ENCODE data around the gene MERTK. TPM values are rescaled to one million over a fixed set of nuclear protein-coding genes. Genes with fewer than 3 reads are reported as not detected.

The MERTK gene
- total RNA-seq, 6 experiments from 2014 or later: 10.6 to 18.3 (median 13.1) TPM

GRCh38 chr2:111940333-111941196 is 42.2 kb downstream of the MERTK start:
- Histone ChIP-seq H3K4me1 (peaks cover 0 to 19% (median 2%) of the 10 kb centered on the region in 4 donors), H3K27ac (no peak overlapping the region), H3K9me3 (no peaks in the 10 kb centered on the region), H3K27me3 (no peaks in the 10 kb centered on the region), H3K36me3 (no peaks in the 10 kb centered on the region), H3K4me3 (no peak overlapping the region)
- intact Hi-C loops (cut with DNase I): no loop called here
- no peak for DNase-seq
- peak in 3 of 4 donors; percentile 62 to 65 (median 65) for ATAC-seq
- no peak for TF ChIP-seq CTCF (IDR thresholded peaks at IDR 0.05)
- TF ChIP-seq POLR2A (IDR thresholded peaks at IDR 0.05): no peak
- WGBS (ENCODE audit: insufficient coverage, low coverage, low lambda C conversion rate, missing lambda C conversion rate): 86% methylated on average over 10 of the region's 10 CpGs

DNA sequence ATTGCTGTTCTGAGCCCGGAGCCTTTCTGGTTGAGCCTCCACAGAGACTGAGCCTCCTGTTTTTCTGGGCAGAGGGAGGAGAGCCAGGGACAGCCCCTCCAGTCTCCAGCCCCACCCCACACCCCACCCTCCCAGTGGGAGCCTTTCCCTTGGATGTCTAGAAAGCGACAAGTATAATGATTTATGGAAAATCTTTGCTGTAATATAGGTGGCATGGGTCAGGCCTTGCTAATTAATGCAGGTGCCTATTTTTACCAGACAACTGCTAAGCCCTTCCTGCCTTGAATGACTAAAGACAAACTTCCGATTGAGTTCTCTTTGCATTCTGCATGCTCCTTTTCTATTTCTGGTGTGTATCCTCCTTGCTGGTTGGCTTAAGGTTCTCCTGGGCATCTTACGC is 43.1 kb downstream of the MERTK start:
- WGBS (ENCODE audit: insufficient coverage, low coverage, low lambda C conversion rate, missing lambda C conversion rate): 95% methylated on average over 4 of the region's 4 CpGs
- intact Hi-C loops (cut with DNase I): no loop called here
- no peaks in the 10 kb centered on the region for H3K9me3 ChIP-seq

DNA sequence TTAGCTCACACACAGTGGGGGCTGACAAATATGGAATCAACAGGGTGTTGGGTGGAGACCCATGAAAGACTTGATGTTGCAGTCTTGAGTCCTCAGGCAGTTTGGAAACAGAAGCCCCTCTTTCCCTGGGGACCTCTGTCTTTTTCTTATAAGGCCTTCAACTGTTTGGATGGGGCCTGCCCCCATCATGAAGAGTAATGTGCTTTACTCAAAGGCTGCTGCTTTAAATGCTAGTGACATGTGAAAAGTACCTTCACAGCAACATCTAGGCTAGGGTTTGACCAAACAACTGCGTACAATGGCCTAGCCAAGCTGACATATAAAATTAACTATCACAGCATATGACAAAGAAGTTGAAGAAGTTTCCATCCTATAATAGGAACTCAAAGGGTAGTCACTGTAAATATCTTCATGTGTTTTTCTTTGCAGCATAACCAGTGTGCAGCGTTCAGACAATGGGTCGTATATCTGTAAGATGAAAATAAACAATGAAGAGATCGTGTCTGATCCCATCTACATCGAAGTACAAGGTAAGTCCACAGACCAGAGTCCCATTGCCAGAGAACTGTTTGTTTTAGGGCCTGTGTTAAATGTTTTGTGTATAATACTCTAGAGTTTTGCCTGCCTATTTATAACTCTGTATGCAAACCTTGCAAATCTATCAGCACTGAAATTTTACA is 46.3 kb downstream of the MERTK start:
- 52% methylated on average over 5 of the region's 5 CpGs for WGBS (ENCODE audit: insufficient coverage, low coverage, low lambda C conversion rate, missing lambda C conversion rate)
- Histone ChIP-seq H3K4me1 (peaks cover 0 to 37% (median 12%) of the 10 kb centered on the region in 4 donors), H3K4me3 (no peak overlapping the region), H3K9me3 (no peaks in the 10 kb centered on the region), H3K27me3 (no peaks in the 10 kb centered on the region), H3K36me3 (peaks cover 0 to 10% (median 4%) of the 10 kb centered on the region in 4 donors), H3K27ac (no peak overlapping the region)
- intact Hi-C loops (cut with DNase I): no loop called here
- ATAC-seq (peak in 3 of 4 donors; percentile 9 to 20 (median 19)), DNase-seq (no peak)
- TF ChIP-seq POLR2A (IDR thresholded peaks at IDR 0.05): no peak
- TF ChIP-seq CTCF (IDR thresholded peaks at IDR 0.05): no peak

More for the DNA sequence above, 43.1 kb downstream of the MERTK start:
- ATAC-seq: no peak
- TF ChIP-seq CTCF (IDR thresholded peaks at IDR 0.05) (no peak), POLR2A (IDR thresholded peaks at IDR 0.05) (no peak)
- peaks cover 0 to 29% (median 6%) of the 10 kb centered on the region in 4 donors for H3K4me1 ChIP-seq
- no peak overlapping the region for H3K4me3 ChIP-seq
- no peak overlapping the region for H3K27ac ChIP-seq
- H3K36me3 ChIP-seq: no peaks in the 10 kb centered on the region
- DNase-seq: no peak
- no peaks in the 10 kb centered on the region for H3K27me3 ChIP-seq

- no peaks in the 10 kb centered on the region for H3K27me3 ChIP-seq
- intact Hi-C loops (cut with DNase I): no loop called here
- peak overlapping the region in 2 of 3 donors; percentile 27 to 37 for H3K27ac ChIP-seq
- ATAC-seq (peak in 3 of 4 donors; percentile 36 to 52 (median 39)), DNase-seq (no peak)
- H3K4me1 ChIP-seq: peaks cover 0 to 30% (median 12%) of the 10 kb centered on the region in 4 donors
- H3K4me3 ChIP-seq: no peak overlapping the region
- TF ChIP-seq CTCF (IDR thresholded peaks at IDR 0.05) (no peak), POLR2A (IDR thresholded peaks at IDR 0.05) (no peak)
- 63% methylated on average over 2 of the region's 2 CpGs for WGBS (ENCODE audit: insufficient coverage, low coverage, low lambda C conversion rate, missing lambda C conversion rate)
- H3K9me3 ChIP-seq: no peaks in the 10 kb centered on the region
- peaks cover 0 to 10% (median 4%) of the 10 kb centered on the region in 4 donors for H3K36me3 ChIP-seq
These were observed 47.3 kb downstream of the MERTK start for GRCh38 chr2:111945444-111946293.

Data from right lobe of liver (tissue), 6 donors.